ENCODE measurements around the gene TCL1B. TPM values are rescaled to one million over a fixed set of nuclear protein-coding genes. Genes with fewer than 3 reads are reported as not detected.

Gene TCL1B, protein sequence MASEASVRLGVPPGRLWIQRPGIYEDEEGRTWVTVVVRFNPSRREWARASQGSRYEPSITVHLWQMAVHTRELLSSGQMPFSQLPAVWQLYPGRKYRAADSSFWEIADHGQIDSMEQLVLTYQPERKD
- 31.6 and 34.0 TPM in 2 replicates for polyA plus RNA-seq (2013)

DNA sequence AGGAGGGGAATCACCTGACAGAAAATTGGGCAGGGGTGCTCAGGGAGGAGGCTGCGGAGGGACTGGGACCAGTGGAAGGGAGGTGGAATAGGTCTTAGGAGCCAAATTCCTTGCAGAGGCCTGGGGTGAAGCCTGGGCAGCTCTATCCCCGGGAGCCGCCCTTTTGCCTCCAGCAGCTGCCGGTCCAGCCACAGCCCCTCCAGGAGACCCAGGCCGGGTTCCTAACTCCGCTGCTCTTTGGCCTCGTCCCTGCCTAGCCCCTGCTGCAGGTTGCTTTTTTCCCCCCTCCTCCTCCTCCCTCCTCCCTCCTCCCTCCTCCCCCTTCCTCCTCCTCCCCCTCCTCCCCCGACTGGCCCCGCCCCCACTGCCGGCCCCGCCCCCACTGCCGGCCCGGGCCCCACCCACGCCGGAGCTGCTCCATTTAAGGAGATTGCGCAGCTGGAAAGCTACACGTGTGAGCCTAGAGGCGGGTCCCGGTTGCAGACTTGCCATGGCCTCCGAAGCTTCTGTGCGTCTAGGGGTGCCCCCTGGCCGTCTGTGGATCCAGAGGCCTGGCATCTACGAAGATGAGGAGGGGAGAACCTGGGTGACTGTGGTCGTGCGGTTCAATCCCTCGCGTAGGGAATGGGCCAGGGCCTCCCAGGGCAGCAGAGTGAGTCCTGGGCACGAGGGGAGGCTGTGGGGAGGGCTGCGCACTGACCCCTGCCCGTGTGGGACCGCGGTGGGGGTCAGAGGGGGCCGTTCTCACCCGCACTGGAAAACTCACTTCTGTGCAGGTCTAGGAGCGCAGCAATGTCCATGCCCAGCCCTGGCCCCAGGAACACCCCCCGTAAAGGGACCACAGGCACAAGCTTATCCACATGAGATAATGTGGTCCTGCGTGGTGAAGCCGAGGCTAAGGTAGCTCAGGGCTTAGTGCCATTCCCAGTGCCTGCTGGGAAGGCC lies at the start of gene TCL1B:
Gene TCL1B (plus strand): TSS at position 449 of the 945 bp plus-strand sequence. CDS start 42 bp downstream, at position 491.
- Histone ChIP-seq H3K9me3 (ENCODE audit: insufficient read depth, low read depth, low read length) (no peaks in the 10 kb centered on the region), H4K12ac (ENCODE audit: low read depth, low read length) (no peak within 1 kb of the TSS)

DNA sequence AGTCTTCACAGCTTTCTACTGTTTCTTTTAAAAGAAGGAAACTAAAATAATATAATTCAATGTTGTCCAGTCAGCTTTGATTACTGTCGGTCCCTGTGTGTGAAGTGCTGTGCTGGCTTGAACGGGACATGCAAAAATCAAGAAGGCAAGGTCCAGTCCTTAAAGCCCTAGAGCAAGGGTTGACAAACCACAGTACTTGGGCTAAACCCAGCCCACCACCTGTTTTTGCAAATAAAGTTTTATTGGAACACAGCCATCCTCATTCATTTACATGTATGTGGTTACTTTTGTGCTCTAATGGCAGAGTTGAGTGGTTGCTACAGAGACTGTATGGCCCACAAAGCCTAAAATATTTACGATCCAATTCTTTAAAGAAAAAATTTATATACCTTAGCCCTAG lies 41.2 kb upstream of the TCL1B start:
- Histone ChIP-seq H3K4me3 (ENCODE audit: low read depth, low read length) (no peak overlapping the region), H2BK120ac (ENCODE audit: insufficient read depth, low read length, poor library complexity) (no peak overlapping the region), H3K79me1 (ENCODE audit: low read length) (peaks cover 9% of the 10 kb centered on the region), H3K14ac (ENCODE audit: low read length) (no peak overlapping the region), H3K18ac (ENCODE audit: low read length) (no peak overlapping the region), H3K79me2 (ENCODE audit: control insufficient read depth, insufficient read depth, low read length, poor library complexity) (no peaks in the 10 kb centered on the region), H2AK5ac (ENCODE audit: low read length) (no peak overlapping the region), H3K23ac (ENCODE audit: low read length) (no peak overlapping the region), H3K4me1 (ENCODE audit: control insufficient read depth in 1 of 2, insufficient read depth in 2 of 2, low read length in 2 of 2) (peaks cover 6 to 8% of the 10 kb centered on the region in 2 experiments), H3K4ac (ENCODE audit: low read depth, low read length) (no peak overlapping the region), H3K27ac (ENCODE audit: low read depth, low read length) (no peak overlapping the region), H3K9me3 (ENCODE audit: insufficient read depth, low read depth, low read length) (peaks cover 3% of the 10 kb centered on the region), H4K12ac (ENCODE audit: low read depth, low read length) (no peak overlapping the region), H3K27me3 (ENCODE audit: insufficient read depth, low read length) (no peaks in the 10 kb centered on the region), H2BK5ac (ENCODE audit: low read depth, low read length, poor library complexity) (no peak overlapping the region), H3K36me3 (ENCODE audit: control insufficient read depth in 1 of 2, insufficient read depth in 2 of 2, low read length in 2 of 2) (no peaks in the 10 kb centered on the region), H2AFZ (ENCODE audit: insufficient read depth, low read length, poor library complexity) (no peak overlapping the region), H2BK12ac (ENCODE audit: low read length) (no peak overlapping the region), H3K9ac (ENCODE audit: low read length) (no peak overlapping the region), H3K4me2 (ENCODE audit: low read length) (no peak overlapping the region), H4K8ac (ENCODE audit: low read depth, low read length) (no peak overlapping the region), H4K91ac (ENCODE audit: low read depth, low read length) (no peak overlapping the region)
- DNase-seq: no peak
- WGBS (ENCODE audit: extremely low coverage, insufficient coverage, insufficient read length): no CpG with 5 or more reads among the region's 3 CpGs

More for the DNA sequence above, at the start of gene TCL1B:
- no peak within 1 kb of the TSS for H3K4ac ChIP-seq (ENCODE audit: low read depth, low read length)
- no peak within 1 kb of the TSS for H2AK5ac ChIP-seq (ENCODE audit: low read length)
- no peak within 1 kb of the TSS for H2AFZ ChIP-seq (ENCODE audit: insufficient read depth, low read length, poor library complexity)
- no peak within 1 kb of the TSS for H2BK12ac ChIP-seq (ENCODE audit: low read length)
- H2BK5ac ChIP-seq (ENCODE audit: low read depth, low read length, poor library complexity): no peak within 1 kb of the TSS
- H3K36me3 ChIP-seq (ENCODE audit: control insufficient read depth in 1 of 2, insufficient read depth in 2 of 2, low read length in 2 of 2): no peaks in the 10 kb centered on the region
- H3K18ac ChIP-seq (ENCODE audit: low read length): no peak within 1 kb of the TSS
- no peaks in the 10 kb centered on the region for H3K79me2 ChIP-seq (ENCODE audit: control insufficient read depth, insufficient read depth, low read length, poor library complexity)
- H3K14ac ChIP-seq (ENCODE audit: low read length): no peak within 1 kb of the TSS
- peak in 1 of 2 donors; percentile 10 for DNase-seq
- H3K9ac ChIP-seq (ENCODE audit: low read length): no peak within 1 kb of the TSS
- no peaks in the 10 kb centered on the region for H3K27me3 ChIP-seq (ENCODE audit: insufficient read depth, low read length)
- WGBS (ENCODE audit: extremely low coverage, insufficient coverage, insufficient read length): no CpG with 5 or more reads among the region's 38 CpGs
- H3K4me2 ChIP-seq (ENCODE audit: low read length): no peak within 1 kb of the TSS
- H3K4me1 ChIP-seq (ENCODE audit: control insufficient read depth in 1 of 2, insufficient read depth in 2 of 2, low read length in 2 of 2): peaks cover 0 to 6% of the 10 kb centered on the region in 2 experiments
- peak within 1 kb of the TSS; percentile 3 for H3K4me3 ChIP-seq (ENCODE audit: low read depth, low read length)
- no peak within 1 kb of the TSS for H4K8ac ChIP-seq (ENCODE audit: low read depth, low read length)
- H3K23ac ChIP-seq (ENCODE audit: low read length): no peak within 1 kb of the TSS
- no peaks in the 10 kb centered on the region for H3K79me1 ChIP-seq (ENCODE audit: low read length)
- no peak within 1 kb of the TSS for H2BK120ac ChIP-seq (ENCODE audit: insufficient read depth, low read length, poor library complexity)
- no peak within 1 kb of the TSS for H3K27ac ChIP-seq (ENCODE audit: low read depth, low read length)
- H4K91ac ChIP-seq (ENCODE audit: low read depth, low read length): no peak within 1 kb of the TSS

DNA sequence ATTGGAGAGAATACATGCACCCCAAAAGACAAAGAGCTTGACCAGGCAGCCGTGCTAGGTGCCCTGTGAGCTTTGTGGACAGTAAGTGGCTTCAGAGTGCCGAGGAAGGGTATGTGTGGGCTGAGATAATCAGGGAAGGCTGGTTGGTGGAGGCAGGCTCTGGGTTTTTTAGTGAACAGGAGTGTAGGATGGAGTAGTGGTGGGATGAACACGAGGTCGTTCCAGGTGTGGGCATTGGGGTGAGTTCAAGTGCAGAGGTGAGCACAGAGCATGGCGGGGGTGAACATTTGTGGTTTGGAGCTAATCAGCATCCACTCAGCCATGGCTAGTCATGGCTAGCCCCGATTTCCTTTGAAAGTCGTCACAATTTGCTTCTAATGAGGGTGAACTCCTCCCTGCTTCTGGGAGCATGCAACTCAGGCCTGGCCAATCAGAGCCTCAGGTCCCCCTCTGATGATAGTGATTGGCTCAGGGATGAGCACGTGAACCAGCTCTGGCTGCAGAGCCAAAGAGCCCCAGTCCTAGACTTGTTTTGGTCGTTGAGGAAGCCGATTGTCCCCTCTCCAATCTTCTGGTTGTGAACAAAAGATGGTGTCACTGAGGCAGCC lies 40.7 kb upstream of the TCL1B start:
- Histone ChIP-seq H2BK5ac (ENCODE audit: low read depth, low read length, poor library complexity) (no peak overlapping the region), H3K9me3 (ENCODE audit: insufficient read depth, low read depth, low read length) (peaks cover 3% of the 10 kb centered on the region), H3K27ac (ENCODE audit: low read depth, low read length) (no peak overlapping the region), H2BK120ac (ENCODE audit: insufficient read depth, low read length, poor library complexity) (peak overlapping the region; percentile 2), H3K27me3 (ENCODE audit: insufficient read depth, low read length) (no peaks in the 10 kb centered on the region), H3K18ac (ENCODE audit: low read length) (no peak overlapping the region), H3K36me3 (ENCODE audit: control insufficient read depth in 1 of 2, insufficient read depth in 2 of 2, low read length in 2 of 2) (no peaks in the 10 kb centered on the region), H3K79me2 (ENCODE audit: control insufficient read depth, insufficient read depth, low read length, poor library complexity) (no peaks in the 10 kb centered on the region), H3K4me3 (ENCODE audit: low read depth, low read length) (no peak overlapping the region), H3K4ac (ENCODE audit: low read depth, low read length) (no peak overlapping the region), H3K4me1 (ENCODE audit: control insufficient read depth in 1 of 2, insufficient read depth in 2 of 2, low read length in 2 of 2) (peaks cover 6 to 8% of the 10 kb centered on the region in 2 experiments), H3K14ac (ENCODE audit: low read length) (no peak overlapping the region), H3K9ac (ENCODE audit: low read length) (no peak overlapping the region), H2AK5ac (ENCODE audit: low read length) (no peak overlapping the region), H3K4me2 (ENCODE audit: low read length) (no peak overlapping the region), H4K91ac (ENCODE audit: low read depth, low read length) (peak overlapping the region; percentile 34), H4K8ac (ENCODE audit: low read depth, low read length) (no peak overlapping the region), H2AFZ (ENCODE audit: insufficient read depth, low read length, poor library complexity) (no peak overlapping the region), H3K79me1 (ENCODE audit: low read length) (peaks cover 9% of the 10 kb centered on the region), H4K12ac (ENCODE audit: low read depth, low read length) (no peak overlapping the region), H2BK12ac (ENCODE audit: low read length) (peak overlapping the region; percentile 16), H3K23ac (ENCODE audit: low read length) (no peak overlapping the region)
- no CpG with 5 or more reads among the region's 10 CpGs for WGBS (ENCODE audit: extremely low coverage, insufficient coverage, insufficient read length)
- DNase-seq: no peak

DNA sequence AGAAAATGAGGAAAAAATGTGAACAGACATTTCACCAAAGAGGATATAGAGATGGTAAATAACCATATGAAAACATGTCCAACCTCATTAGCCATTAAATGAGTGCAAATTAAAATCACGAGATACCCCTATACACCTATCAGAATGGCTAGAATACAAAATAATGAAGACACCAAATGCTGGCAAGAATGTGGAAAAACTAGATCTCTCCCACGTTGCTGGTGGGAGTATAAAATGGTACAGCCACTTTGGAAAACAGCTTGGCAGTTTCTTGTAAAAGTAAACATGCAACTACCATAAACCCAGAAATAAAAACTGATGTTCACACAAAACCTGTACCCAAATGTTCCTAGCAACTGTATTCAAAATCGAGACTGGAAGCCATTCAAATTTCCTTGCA lies 38.3 kb upstream of the TCL1B start:
- Histone ChIP-seq H3K79me2 (ENCODE audit: control insufficient read depth, insufficient read depth, low read length, poor library complexity) (no peaks in the 10 kb centered on the region), H2BK12ac (ENCODE audit: low read length) (no peak overlapping the region), H3K79me1 (ENCODE audit: low read length) (peaks cover 21% of the 10 kb centered on the region), H3K4me3 (ENCODE audit: low read depth, low read length) (no peak overlapping the region), H3K4ac (ENCODE audit: low read depth, low read length) (no peak overlapping the region), H2BK120ac (ENCODE audit: insufficient read depth, low read length, poor library complexity) (no peak overlapping the region), H3K23ac (ENCODE audit: low read length) (no peak overlapping the region), H3K9me3 (ENCODE audit: insufficient read depth, low read depth, low read length) (peaks cover 3% of the 10 kb centered on the region), H4K8ac (ENCODE audit: low read depth, low read length) (no peak overlapping the region), H3K4me2 (ENCODE audit: low read length) (no peak overlapping the region), H2BK5ac (ENCODE audit: low read depth, low read length, poor library complexity) (no peak overlapping the region), H3K4me1 (ENCODE audit: control insufficient read depth in 1 of 2, insufficient read depth in 2 of 2, low read length in 2 of 2) (peaks cover 19% of the 10 kb centered on the region in 2 experiments), H3K27me3 (ENCODE audit: insufficient read depth, low read length) (no peaks in the 10 kb centered on the region), H3K27ac (ENCODE audit: low read depth, low read length) (no peak overlapping the region), H3K9ac (ENCODE audit: low read length) (no peak overlapping the region), H4K12ac (ENCODE audit: low read depth, low read length) (no peak overlapping the region), H3K14ac (ENCODE audit: low read length) (no peak overlapping the region), H3K36me3 (ENCODE audit: control insufficient read depth in 1 of 2, insufficient read depth in 2 of 2, low read length in 2 of 2) (no peaks in the 10 kb centered on the region), H3K18ac (ENCODE audit: low read length) (no peak overlapping the region), H4K91ac (ENCODE audit: low read depth, low read length) (no peak overlapping the region), H2AFZ (ENCODE audit: insufficient read depth, low read length, poor library complexity) (no peak overlapping the region), H2AK5ac (ENCODE audit: low read length) (no peak overlapping the region)
- DNase-seq: peak; percentile 55 to 91
- WGBS (ENCODE audit: extremely low coverage, insufficient coverage, insufficient read length): no CpG with 5 or more reads among the region's 3 CpGs
